Osteoblast (primary cell): ENCODE measurements around the gene CYP2C9. TPM values are rescaled to one million over a fixed set of nuclear protein-coding genes. Genes with fewer than 3 reads are reported as not detected.

Experiments used
- DNase-seq: peaks from one replicate; pipeline ENCODE4 v3.0.0; 2011; ENCODE audit warnings: low spot score, mixed read lengths; ENCODE audit not compliant: insufficient read length; ENCODE audit errors: missing footprints
- H2AFZ ChIP-seq: 2 replicates; pipeline ENCODE4 v1.6.0; 2011; ENCODE audit warnings: mild to moderate bottlenecking, low read length
- H3K27ac ChIP-seq: 2 replicates; pipeline ENCODE4 v1.5.1; 2011; ENCODE audit warnings: mild to moderate bottlenecking, low read depth, low read length, moderate library complexity
- H3K27me3 ChIP-seq: 2 replicates; pipeline ENCODE4 v1.6.0; 2012; ENCODE audit warnings: mild to moderate bottlenecking, control low read depth, inconsistent platforms, low read length, moderate library complexity; ENCODE audit not compliant: insufficient read depth
- H3K36me3 ChIP-seq: 2 replicates; pipeline ENCODE4 v1.5.1; 2011; ENCODE audit warnings: mild to moderate bottlenecking, low read length, control low read depth, moderate library complexity; ENCODE audit not compliant: insufficient read depth
- H3K4me1 ChIP-seq: 2 replicates; pipeline ENCODE4 v1.5.1; 2011; ENCODE audit warnings: mild to moderate bottlenecking, low read length, control low read depth, moderate library complexity; ENCODE audit not compliant: insufficient read depth
- H3K4me2 ChIP-seq: 2 replicates; pipeline ENCODE4 v1.6.0; 2011; ENCODE audit warnings: mild to moderate bottlenecking, low read length; ENCODE audit not compliant: insufficient read depth
- H3K4me3 ChIP-seq: fragments of 200-600 bp; sonication (generic); 3 replicates; pipeline ENCODE4 v1.5.1; 2012; ENCODE audit warnings: mild to moderate bottlenecking, low read length, inconsistent platforms; ENCODE audit not compliant: insufficient read depth
- H3K79me2 ChIP-seq: 2 replicates; pipeline ENCODE4 v1.6.0; 2012; ENCODE audit warnings: mild to moderate bottlenecking, low read length, control low read depth, inconsistent platforms; ENCODE audit not compliant: insufficient read depth
- H3K9me3 ChIP-seq: 2 replicates; pipeline ENCODE4 v1.5.1; 2011; ENCODE audit warnings: low read depth, low read length, control low read depth
- H4K20me1 ChIP-seq: 2 replicates; pipeline ENCODE4 v1.6.0; 2012; ENCODE audit warnings: mild to moderate bottlenecking, low read length, control low read depth; ENCODE audit not compliant: insufficient read depth
- total RNA-seq: library from RNA; depleted of rRNA; stranded (reverse); fragments of >200 nt; gene quantifications from 2 replicates; pipeline ENCODE4 v1.2.3, GENCODE V29; 2012
- TF ChIP-seq, protein P1 (sequence below): IDR thresholded peaks from 2 replicates; pipeline ENCODE4 v1.5.1; 2011; ENCODE audit warnings: mild to moderate bottlenecking, low read depth, low read length, moderate library complexity; ENCODE audit errors: extremely low read depth

CYP2C9 gene
- total RNA-seq, 1 donor = not detected

DNA sequence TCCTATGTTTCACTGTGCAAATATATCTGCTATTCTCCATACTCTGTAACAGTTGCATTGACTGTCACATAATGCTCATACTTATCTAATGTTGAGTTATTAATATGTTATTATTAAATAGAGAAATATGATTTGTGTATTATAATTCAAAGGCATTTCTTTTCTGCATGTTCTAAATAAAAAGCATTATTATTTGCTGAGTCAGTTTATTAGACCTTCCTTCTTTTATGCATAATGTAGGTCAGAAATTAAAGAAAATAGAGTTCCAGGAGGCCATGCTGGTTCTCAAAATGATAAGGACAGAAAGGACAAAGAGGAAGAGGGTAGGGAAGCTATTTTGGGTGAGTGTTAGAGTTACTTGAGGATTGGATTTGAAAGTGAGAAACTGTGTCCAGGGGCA, 50.7 kb downstream of the CYP2C9 start:
- Histone ChIP-seq H3K27me3 (no peaks in the 10 kb centered on the region), H3K79me2 (no peaks in the 10 kb centered on the region), H3K4me2 (no peak overlapping the region), H3K9me3 (peaks cover 2% of the 10 kb centered on the region), H3K4me3 (no peak overlapping the region), H3K4me1 (no peaks in the 10 kb centered on the region), H2AFZ (no peak overlapping the region), H3K27ac (no peak overlapping the region), H4K20me1 (no peaks in the 10 kb centered on the region), H3K36me3 (no peaks in the 10 kb centered on the region)
- TF ChIP-seq, protein P1, sequence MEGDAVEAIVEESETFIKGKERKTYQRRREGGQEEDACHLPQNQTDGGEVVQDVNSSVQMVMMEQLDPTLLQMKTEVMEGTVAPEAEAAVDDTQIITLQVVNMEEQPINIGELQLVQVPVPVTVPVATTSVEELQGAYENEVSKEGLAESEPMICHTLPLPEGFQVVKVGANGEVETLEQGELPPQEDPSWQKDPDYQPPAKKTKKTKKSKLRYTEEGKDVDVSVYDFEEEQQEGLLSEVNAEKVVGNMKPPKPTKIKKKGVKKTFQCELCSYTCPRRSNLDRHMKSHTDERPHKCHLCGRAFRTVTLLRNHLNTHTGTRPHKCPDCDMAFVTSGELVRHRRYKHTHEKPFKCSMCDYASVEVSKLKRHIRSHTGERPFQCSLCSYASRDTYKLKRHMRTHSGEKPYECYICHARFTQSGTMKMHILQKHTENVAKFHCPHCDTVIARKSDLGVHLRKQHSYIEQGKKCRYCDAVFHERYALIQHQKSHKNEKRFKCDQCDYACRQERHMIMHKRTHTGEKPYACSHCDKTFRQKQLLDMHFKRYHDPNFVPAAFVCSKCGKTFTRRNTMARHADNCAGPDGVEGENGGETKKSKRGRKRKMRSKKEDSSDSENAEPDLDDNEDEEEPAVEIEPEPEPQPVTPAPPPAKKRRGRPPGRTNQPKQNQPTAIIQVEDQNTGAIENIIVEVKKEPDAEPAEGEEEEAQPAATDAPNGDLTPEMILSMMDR = no peak
- no peak for DNase-seq

- H3K4me1 ChIP-seq = no peaks in the 10 kb centered on the region
- no peaks in the 10 kb centered on the region for H4K20me1 ChIP-seq
- H3K27ac ChIP-seq = no peak overlapping the region
- no peak overlapping the region for H2AFZ ChIP-seq
- no peaks in the 10 kb centered on the region for H3K27me3 ChIP-seq
- H3K79me2 ChIP-seq = no peaks in the 10 kb centered on the region
- peaks cover 2% of the 10 kb centered on the region for H3K9me3 ChIP-seq
- no peak overlapping the region for H3K4me3 ChIP-seq
- TF ChIP-seq, protein P1 = no peak
- no peaks in the 10 kb centered on the region for H3K36me3 ChIP-seq
- H3K4me2 ChIP-seq = no peak overlapping the region
- no peak for DNase-seq
These were observed 52.9 kb downstream of the CYP2C9 start for GRCh38 chr10:94991243-94991888.

GRCh38 chr10:94992811-94993210, 54.4 kb downstream of the CYP2C9 start:
- H3K79me2 ChIP-seq = no peaks in the 10 kb centered on the region
- TF ChIP-seq, protein P1 = no peak
- no peak for DNase-seq

GRCh38 chr10:94997741-94998174, 59.3 kb downstream of the CYP2C9 start:
- TF ChIP-seq, protein P1 = no peak
- no peak for DNase-seq
- Histone ChIP-seq H3K4me2 (no peak overlapping the region), H3K9me3 (no peaks in the 10 kb centered on the region), H3K4me3 (no peak overlapping the region), H3K27me3 (no peaks in the 10 kb centered on the region), H3K27ac (no peak overlapping the region), H3K4me1 (no peaks in the 10 kb centered on the region), H4K20me1 (no peaks in the 10 kb centered on the region), H2AFZ (no peak overlapping the region), H3K36me3 (no peaks in the 10 kb centered on the region), H3K79me2 (no peaks in the 10 kb centered on the region)

More at GRCh38 chr10:94992811-94993210, 54.4 kb downstream of the CYP2C9 start:
- no peaks in the 10 kb centered on the region for H4K20me1 ChIP-seq
- no peaks in the 10 kb centered on the region for H3K27me3 ChIP-seq
- H3K4me3 ChIP-seq = no peak overlapping the region
- peaks cover 2% of the 10 kb centered on the region for H3K9me3 ChIP-seq
- H3K36me3 ChIP-seq = no peaks in the 10 kb centered on the region
- no peaks in the 10 kb centered on the region for H3K4me1 ChIP-seq
- H3K27ac ChIP-seq = no peak overlapping the region
- H3K4me2 ChIP-seq = no peak overlapping the region
- H2AFZ ChIP-seq = no peak overlapping the region
